GM12875 (cell line): ENCODE data around the gene MGAT4A.

Source experiments
- H3K4me3 ChIP-seq: one replicate; pipeline ENCODE4 v1.5.1; 2011; ENCODE audit warnings: low read depth, low read length, control low read depth
- CTCF ChIP-seq: IDR thresholded peaks from 2 replicates; pipeline ENCODE4 v1.5.1; 2011; ENCODE audit warnings: low read depth, mild to moderate bottlenecking, control low read depth, inconsistent platforms, low read length, moderate library complexity, borderline replicate concordance; ENCODE audit not compliant: insufficient read depth

MGAT4A gene

DNA sequence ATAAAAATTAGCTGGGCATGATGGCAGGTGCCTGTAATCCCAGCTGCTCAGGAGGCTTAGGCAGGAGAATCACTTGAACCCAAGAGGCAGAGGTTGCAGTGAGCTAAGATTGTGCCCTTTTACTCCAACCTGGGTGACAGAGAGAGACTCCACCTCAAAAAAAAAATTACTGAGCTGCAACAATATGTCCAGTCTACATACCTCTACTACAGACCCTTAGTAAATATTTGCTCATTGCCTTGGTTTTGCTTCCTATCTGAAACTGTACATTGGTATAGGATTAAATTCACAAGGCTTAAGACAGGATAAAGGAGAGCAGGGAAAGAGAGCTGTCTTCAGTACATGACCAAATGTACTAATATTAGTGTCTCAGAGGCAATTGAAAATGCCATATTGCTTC is 8.1 kb upstream of the MGAT4A start:
- H3K4me3 ChIP-seq = no peak overlapping the region
- TF ChIP-seq CTCF = no peak

DNA sequence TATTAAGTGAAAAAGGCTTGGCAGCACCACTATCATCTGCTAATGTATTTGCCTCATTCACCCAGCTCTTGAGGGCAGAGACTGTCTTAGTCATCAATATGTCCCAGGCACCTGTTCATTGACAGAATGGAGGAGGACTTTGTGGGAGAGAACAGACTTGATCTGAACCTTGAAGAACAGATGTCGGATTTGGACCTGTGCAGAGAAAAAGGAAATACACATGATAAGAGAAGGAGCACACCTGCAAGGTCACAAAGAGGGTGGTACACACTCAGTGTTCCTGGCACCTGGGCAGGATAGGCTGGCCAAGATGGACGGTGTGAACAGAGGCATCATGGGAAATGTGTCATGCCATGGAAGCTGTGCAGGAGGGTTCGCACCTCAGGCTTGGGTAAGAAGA is 7.4 kb upstream of the MGAT4A start:
- TF ChIP-seq CTCF = no peak
- no peak overlapping the region for H3K4me3 ChIP-seq

DNA sequence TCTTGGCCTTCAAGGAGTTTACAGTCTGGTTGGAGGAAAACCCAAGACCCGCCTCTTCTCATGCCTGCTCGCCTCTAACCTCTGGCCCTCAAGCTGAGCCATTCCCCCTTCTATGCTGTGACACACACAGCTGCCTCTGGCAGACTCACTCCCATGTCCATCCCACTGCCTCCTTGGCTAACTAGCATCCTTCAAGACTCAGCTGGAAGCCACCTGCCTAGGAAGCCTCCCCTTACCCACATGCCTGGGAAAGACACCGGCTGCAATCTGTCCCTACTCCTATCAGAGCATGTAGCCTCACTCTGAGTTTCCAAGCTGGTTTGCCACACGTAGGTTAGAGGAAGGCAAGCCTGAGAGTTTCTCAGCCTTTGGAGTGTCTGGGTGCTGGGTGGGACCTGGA is 6.9 kb upstream of the MGAT4A start:
- no peak for TF ChIP-seq CTCF
- no peak overlapping the region for H3K4me3 ChIP-seq

DNA sequence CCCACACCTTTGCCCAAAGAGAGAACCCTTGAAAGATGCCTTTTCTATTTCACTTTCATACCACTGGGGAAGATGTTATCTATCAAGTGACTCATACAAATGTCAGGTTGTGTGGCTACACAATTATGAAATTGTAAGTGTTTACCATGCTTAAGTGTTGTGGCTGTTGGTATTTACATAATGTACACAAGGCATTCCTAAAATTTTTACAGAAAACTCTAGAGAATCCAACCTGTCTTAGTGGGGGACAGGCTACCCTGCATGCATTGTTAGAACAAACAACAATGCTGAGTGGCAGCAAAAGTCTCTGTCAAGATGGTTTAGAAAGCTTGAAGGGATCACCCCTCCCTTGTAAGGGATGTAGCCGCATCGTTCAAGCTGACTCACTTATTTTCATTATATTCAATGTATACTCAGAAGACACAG is 5.5 kb upstream of the MGAT4A start:
- TF ChIP-seq CTCF = no peak

DNA sequence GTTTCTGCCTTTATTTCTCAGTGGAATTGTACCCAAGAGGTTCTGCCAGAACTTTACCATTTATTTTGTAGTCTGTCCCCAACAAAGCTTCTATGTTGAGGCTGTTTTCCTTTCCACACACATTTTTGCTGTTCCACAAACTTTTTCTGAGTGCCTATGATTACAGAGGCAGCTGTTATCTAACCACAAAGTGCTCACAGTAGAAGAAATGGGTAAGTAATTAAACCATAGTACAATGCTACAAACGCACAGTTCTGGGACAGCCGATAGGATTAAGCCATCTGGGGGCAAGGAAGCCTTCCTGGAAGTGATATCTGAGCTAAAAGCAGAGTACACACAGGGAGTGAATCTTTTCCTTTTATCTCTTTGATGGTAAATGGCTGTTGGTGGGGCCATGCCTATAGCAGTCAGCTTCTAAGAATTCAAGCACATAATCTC is 3.9 kb upstream of the MGAT4A start:
- no peak for TF ChIP-seq CTCF
- no peak overlapping the region for H3K4me3 ChIP-seq

More for the DNA sequence above, 5.5 kb upstream of the MGAT4A start:
- no peak overlapping the region for H3K4me3 ChIP-seq

DNA sequence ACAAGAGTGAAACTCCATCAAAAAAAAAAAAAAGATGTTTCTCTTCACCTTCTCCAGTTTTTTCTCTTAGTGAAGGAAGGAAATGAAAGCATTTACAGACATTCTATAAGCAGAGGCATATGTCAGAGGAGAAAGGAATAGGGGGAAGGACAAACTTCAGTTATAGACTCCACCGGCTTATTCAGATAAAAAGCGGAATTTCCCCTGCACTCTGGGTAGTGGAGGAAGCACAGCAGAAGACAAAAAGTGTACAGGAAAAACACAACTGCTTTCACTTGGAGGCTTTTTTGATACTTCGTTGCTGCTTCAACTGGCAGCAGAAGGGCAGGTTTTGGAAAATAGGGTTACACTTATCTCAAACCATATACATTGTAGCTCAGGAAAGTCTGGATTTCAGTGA is 3.2 kb upstream of the MGAT4A start:
- no peak for TF ChIP-seq CTCF
- no peak overlapping the region for H3K4me3 ChIP-seq

GRCh38 chr2:98732430-98733051 is 1.6 kb upstream of the MGAT4A start:
- no peak overlapping the region for H3K4me3 ChIP-seq
- TF ChIP-seq CTCF = no peak
